WTC11 (cell line): ENCODE data around the gene KRTAP2-4.
"Not testable (repeated sequence)": the region's sequence is repeated elsewhere in the genome, so short reads cannot be mapped to it uniquely, and the experiment has no call there.

ENCODE experiments used
- FOXP1 ChIP-seq: sonication (generic); formaldehyde crosslinking; IDR thresholded peaks from 2 replicates; pipeline ENCODE4 v1.8.0; 2022; ENCODE audit warnings: missing genetic modification reagents, mild to moderate bottlenecking, moderate library complexity, borderline replicate concordance
- KAT7 ChIP-seq: sonication (generic); formaldehyde crosslinking; IDR thresholded peaks from 2 replicates; pipeline ENCODE4 v1.8.1; 2023; ENCODE audit warnings: missing genetic modification reagents, mild to moderate bottlenecking, borderline replicate concordance
- SMAD4 ChIP-seq: sonication (generic); formaldehyde crosslinking; IDR thresholded peaks from 2 replicates; pipeline ENCODE4 v1.8.0; 2022; ENCODE audit warnings: mild to moderate bottlenecking, missing genetic modification reagents
- TF ChIP-seq, protein P1 (sequence below): fragments of 200-600 bp; IDR thresholded peaks from 2 replicates; pipeline ENCODE4 v1.8.0; 2022; ENCODE audit warnings: antibody characterized with exemption
- TF ChIP-seq, protein P2 (sequence below): sonication (generic); formaldehyde crosslinking; conservative IDR thresholded peaks from 2 replicates; pipeline ENCODE4 v1.8.1; 2022; ENCODE audit warnings: mild to moderate bottlenecking, missing genetic modification reagents
- TF ChIP-seq, protein P3 (sequence below): sonication (generic); formaldehyde crosslinking; IDR thresholded peaks from 2 replicates; pipeline ENCODE4 v1.8.1; 2023; ENCODE audit warnings: mild to moderate bottlenecking, missing genetic modification reagents, moderate library complexity
- TF ChIP-seq, protein P4 (sequence below): sonication (generic); formaldehyde crosslinking; IDR thresholded peaks from 2 replicates; pipeline ENCODE4 v1.8.1; 2022; ENCODE audit warnings: mild to moderate bottlenecking, missing genetic modification reagents, moderate library complexity, borderline replicate concordance

DNA sequence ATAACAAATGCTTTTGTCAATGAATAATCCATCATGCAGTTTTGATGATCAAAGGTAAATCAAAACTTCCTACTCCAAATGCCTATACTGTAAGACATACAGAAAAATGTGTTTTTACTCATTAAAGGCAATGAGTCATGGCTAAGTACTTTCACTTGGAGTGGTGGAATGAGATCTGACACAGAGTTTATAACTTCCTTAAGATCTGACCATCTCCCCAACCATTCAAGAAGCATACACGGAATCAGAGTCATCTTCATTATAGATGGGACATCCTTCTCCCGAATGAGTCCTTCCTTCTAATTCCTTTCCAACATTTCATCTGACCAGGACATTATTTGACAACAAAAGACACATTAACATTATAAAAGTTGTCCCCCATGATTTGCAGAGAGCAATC is 17.7 kb upstream of the KRTAP2-4 start:
- TF ChIP-seq, protein P1, sequence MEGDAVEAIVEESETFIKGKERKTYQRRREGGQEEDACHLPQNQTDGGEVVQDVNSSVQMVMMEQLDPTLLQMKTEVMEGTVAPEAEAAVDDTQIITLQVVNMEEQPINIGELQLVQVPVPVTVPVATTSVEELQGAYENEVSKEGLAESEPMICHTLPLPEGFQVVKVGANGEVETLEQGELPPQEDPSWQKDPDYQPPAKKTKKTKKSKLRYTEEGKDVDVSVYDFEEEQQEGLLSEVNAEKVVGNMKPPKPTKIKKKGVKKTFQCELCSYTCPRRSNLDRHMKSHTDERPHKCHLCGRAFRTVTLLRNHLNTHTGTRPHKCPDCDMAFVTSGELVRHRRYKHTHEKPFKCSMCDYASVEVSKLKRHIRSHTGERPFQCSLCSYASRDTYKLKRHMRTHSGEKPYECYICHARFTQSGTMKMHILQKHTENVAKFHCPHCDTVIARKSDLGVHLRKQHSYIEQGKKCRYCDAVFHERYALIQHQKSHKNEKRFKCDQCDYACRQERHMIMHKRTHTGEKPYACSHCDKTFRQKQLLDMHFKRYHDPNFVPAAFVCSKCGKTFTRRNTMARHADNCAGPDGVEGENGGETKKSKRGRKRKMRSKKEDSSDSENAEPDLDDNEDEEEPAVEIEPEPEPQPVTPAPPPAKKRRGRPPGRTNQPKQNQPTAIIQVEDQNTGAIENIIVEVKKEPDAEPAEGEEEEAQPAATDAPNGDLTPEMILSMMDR, result not testable (repeated sequence)
- TF ChIP-seq FOXP1, KAT7, SMAD4 (CRISPR knock-in tag): not testable (repeated sequence)
- TF ChIP-seq, protein P2, sequence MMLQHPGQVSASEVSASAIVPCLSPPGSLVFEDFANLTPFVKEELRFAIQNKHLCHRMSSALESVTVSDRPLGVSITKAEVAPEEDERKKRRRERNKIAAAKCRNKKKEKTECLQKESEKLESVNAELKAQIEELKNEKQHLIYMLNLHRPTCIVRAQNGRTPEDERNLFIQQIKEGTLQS (CRISPR knock-in tag), result not testable (repeated sequence)
- TF ChIP-seq, protein P3, sequence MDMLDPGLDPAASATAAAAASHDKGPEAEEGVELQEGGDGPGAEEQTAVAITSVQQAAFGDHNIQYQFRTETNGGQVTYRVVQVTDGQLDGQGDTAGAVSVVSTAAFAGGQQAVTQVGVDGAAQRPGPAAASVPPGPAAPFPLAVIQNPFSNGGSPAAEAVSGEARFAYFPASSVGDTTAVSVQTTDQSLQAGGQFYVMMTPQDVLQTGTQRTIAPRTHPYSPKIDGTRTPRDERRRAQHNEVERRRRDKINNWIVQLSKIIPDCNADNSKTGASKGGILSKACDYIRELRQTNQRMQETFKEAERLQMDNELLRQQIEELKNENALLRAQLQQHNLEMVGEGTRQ (CRISPR knock-in tag), result not testable (repeated sequence)
- TF ChIP-seq, protein P4, sequence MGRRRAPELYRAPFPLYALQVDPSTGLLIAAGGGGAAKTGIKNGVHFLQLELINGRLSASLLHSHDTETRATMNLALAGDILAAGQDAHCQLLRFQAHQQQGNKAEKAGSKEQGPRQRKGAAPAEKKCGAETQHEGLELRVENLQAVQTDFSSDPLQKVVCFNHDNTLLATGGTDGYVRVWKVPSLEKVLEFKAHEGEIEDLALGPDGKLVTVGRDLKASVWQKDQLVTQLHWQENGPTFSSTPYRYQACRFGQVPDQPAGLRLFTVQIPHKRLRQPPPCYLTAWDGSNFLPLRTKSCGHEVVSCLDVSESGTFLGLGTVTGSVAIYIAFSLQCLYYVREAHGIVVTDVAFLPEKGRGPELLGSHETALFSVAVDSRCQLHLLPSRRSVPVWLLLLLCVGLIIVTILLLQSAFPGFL, result not testable (repeated sequence)
